IMR-90 (cell line): ENCODE results near the gene KRT36.

ENCODE experiments used
- CEBPB ChIP-seq: IDR thresholded peaks from 2 replicates; pipeline ENCODE4 v1.6.1; 2012; ENCODE audit warnings: low read depth, low read length, improper control_type of control experiment
- CTCF ChIP-seq: conservative IDR thresholded peaks from 2 replicates; pipeline ENCODE4 v1.5.1; 2012; ENCODE audit warnings: mild to moderate bottlenecking, low read depth, low read length, improper control_type of control experiment
- POLR2A ChIP-seq: IDR thresholded peaks from 2 replicates; pipeline ENCODE4 v1.6.1; 2012; ENCODE audit warnings: mild to moderate bottlenecking, low read depth, low read length
- RFX5 ChIP-seq: IDR thresholded peaks from 2 replicates; pipeline ENCODE4 v1.8.0; 2012; ENCODE audit warnings: low read depth, mild to moderate bottlenecking, low read length, moderate library complexity

- TF ChIP-seq CTCF (no peak), POLR2A (no peak), CEBPB (no peak), RFX5 (no peak)
These were observed 51.9 kb downstream of the KRT36 start for GRCh38 chr17:41437769-41438168.
